ENCODE measurements around the gene CCDC180.
"Not testable (repeated sequence)": the region's sequence is repeated elsewhere in the genome, so short reads cannot be mapped to it uniquely, and the experiment has no call there.

CCDC180 gene

DNA sequence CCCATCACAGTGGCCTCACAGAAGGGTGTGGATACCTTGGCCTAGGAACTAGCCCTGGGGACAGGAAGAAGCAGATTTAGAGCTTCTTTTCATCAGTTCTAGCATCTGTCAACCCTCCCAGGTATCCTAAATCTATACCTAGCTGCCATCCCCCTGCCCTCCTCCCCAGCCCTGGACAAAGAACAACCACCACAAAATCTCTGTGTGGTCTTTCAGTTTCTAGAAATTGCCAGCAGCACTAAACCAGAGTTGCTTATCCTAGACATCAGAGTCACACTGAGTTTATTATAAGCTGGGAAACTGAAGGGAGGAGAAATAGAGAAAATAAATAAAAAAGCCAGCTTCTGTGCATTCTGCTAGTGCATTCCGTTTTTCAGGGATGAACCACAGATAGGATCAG is 14.6 kb downstream of the CCDC180 start:
- no peak overlapping the region for H3K27ac ChIP-seq
- TF ChIP-seq FOXP2 (optimal IDR thresholded peaks at IDR 0.05; ENCODE audit: control extremely low read depth, extremely low read length, insufficient read depth) = no peak
- TF ChIP-seq POLR2AphosphoS5 (IDR thresholded peaks at IDR 0.05; ENCODE audit: borderline replicate concordance, low read depth, low read length) = no peak
- no peak for TF ChIP-seq EZH2 (IDR thresholded peaks at IDR 0.05)
- H3K9ac ChIP-seq (ENCODE audit: insufficient read length) = no peak overlapping the region
- H3K9me3 ChIP-seq (ENCODE audit: low read depth, low read length) = no peaks in the 10 kb centered on the region
- DNase-seq (ENCODE audit: low read depth, low spot score) = no peak
- H3K4me3 ChIP-seq = no peak overlapping the region
- H3K36me3 ChIP-seq (ENCODE audit: insufficient read depth, low read length) = no peaks in the 10 kb centered on the region

DNA sequence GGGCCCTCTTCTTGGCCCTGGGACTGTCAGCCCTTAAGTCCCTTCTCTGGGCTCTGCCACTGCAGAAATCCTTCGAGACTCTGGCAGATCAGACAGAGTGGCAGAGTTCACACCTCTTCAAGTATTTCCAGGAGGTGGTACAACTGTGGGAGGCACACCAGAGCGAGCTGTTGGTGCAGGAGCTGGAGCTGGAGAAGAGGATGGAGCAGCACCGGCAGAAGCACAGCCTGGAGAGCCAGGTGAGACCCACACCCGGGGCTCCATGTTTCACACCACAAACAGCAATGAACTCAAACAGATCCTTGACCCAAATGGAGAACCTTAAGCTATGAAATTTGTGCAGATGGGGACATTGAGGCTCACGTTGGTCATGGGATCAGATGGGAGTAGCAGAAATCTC is 17.5 kb downstream of the CCDC180 start:
- TF ChIP-seq EZH2 (IDR thresholded peaks at IDR 0.05) (no peak), FOXP2 (optimal IDR thresholded peaks at IDR 0.05; ENCODE audit: control extremely low read depth, extremely low read length, insufficient read depth) (no peak)
- DNase-seq (ENCODE audit: low read depth, low spot score) = no peak
- no peaks in the 10 kb centered on the region for H3K9me3 ChIP-seq (ENCODE audit: low read depth, low read length)
- H3K4me3 ChIP-seq = no peak overlapping the region
- no peak overlapping the region for H3K9ac ChIP-seq (ENCODE audit: insufficient read length)
- no peak overlapping the region for H3K27ac ChIP-seq
- H3K36me3 ChIP-seq (ENCODE audit: insufficient read depth, low read length) = no peaks in the 10 kb centered on the region

DNA sequence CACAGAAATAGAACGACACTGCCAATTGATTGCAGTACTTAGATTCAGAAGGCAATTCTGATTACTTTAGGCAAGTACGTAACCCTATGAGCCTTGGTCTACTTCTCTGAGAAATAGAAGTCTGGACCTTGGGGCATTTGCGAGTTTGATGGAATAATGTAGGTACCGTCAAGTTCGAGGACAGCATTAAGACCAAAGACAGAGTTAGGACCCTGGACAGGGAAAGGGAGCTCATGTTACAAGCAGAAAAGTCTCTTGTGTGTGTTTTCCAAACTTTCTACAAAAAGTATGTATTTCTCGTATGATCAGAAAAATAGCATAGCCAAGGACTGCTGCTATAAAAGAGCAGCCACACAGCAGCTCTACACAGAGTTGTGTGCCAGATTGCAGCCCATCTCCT is 20.1 kb downstream of the CCDC180 start:
- Histone ChIP-seq H3K4me3 (no peak overlapping the region), H3K36me3 (ENCODE audit: insufficient read depth, low read length) (no peaks in the 10 kb centered on the region), H3K27ac (no peak overlapping the region), H3K9ac (ENCODE audit: insufficient read length) (no peak overlapping the region), H3K9me3 (ENCODE audit: low read depth, low read length) (no peaks in the 10 kb centered on the region)
- no peak for DNase-seq (ENCODE audit: low read depth, low spot score)
- no peak for TF ChIP-seq EZH2 (IDR thresholded peaks at IDR 0.05)
- no peak for TF ChIP-seq FOXP2 (optimal IDR thresholded peaks at IDR 0.05; ENCODE audit: control extremely low read depth, extremely low read length, insufficient read depth)
- no peak for TF ChIP-seq POLR2AphosphoS5 (IDR thresholded peaks at IDR 0.05; ENCODE audit: borderline replicate concordance, low read depth, low read length)

DNA sequence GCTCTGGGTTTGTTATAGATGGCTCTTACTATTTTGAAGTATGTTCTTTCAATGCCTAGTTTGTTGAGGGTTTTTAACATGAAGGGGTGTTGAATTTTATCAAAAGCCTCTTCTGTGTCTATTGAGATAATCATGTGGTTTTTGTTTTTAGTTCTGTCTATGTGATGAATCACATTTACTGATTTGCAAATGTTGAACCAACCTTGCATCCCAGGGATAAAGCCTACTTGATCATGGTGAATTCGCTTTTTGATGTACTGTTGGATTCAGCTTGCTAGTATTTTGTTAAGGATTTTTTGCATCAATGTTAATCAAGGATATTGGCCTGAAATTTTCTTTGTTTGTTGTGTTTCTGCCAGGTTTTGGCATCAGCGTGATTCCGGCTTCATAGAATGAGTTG is 25.5 kb downstream of the CCDC180 start:
- TF ChIP-seq FOXP2 (optimal IDR thresholded peaks at IDR 0.05; ENCODE audit: control extremely low read depth, extremely low read length, insufficient read depth) (no peak), EZH2 (IDR thresholded peaks at IDR 0.05) (no peak), POLR2AphosphoS5 (IDR thresholded peaks at IDR 0.05; ENCODE audit: borderline replicate concordance, low read depth, low read length) (no peak)
- Histone ChIP-seq H3K9ac (ENCODE audit: insufficient read length) (no peak overlapping the region), H3K36me3 (ENCODE audit: insufficient read depth, low read length) (no peaks in the 10 kb centered on the region), H3K27ac (no peak overlapping the region), H3K4me3 (no peak overlapping the region), H3K9me3 (ENCODE audit: low read depth, low read length) (no peaks in the 10 kb centered on the region)
- DNase-seq (ENCODE audit: low read depth, low spot score) = no peak

DNA sequence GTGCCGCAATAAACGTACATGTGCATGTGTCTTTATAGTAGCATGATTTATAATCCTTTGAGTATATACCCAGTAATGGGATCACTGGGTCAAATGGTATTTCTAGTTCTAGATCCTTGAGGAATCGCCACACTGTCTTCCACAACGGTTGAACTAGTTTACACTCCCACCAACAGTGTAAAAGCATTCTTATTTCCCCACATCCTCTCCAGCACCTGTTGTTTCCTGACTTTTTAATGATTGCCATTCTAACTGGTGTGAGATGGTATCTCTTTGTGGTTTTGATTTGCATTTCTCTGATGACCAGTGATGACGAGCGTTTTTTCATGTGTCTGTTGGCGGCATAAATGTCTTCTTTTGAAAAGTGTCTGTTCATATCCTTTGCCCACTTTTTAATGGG is 28.2 kb downstream of the CCDC180 start:
- H3K36me3 ChIP-seq (ENCODE audit: insufficient read depth, low read length); H3K27ac ChIP-seq; DNase-seq (ENCODE audit: low read depth, low spot score); H3K9ac ChIP-seq (ENCODE audit: insufficient read length); H3K9me3 ChIP-seq (ENCODE audit: low read depth, low read length); H3K4me3 ChIP-seq: not testable (repeated sequence)

DNA sequence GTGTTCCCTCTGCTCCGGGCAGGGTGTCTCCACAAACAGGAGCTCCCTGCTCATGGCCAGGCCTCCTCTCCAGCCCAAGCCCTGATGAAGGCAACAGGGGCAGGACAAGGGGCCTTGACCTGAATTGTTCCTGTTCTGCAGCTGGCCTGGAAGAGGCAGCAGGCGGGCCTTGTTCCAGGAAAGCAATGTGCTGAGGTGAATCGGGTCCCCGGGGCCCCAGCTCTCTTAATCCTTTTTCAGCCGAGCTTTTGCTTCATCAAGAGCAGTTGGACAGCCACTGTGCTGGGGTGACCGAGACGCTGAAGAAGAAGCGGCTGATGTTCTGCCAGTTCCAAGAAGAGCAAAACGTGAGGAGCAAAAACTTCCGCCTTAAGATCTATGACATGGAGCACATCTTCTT is 41.4 kb downstream of the CCDC180 start:
- Histone ChIP-seq H3K9ac (ENCODE audit: insufficient read length) (no peak overlapping the region), H3K4me3 (no peak overlapping the region), H3K36me3 (ENCODE audit: insufficient read depth, low read length) (no peaks in the 10 kb centered on the region), H3K27ac (no peak overlapping the region), H3K9me3 (ENCODE audit: low read depth, low read length) (no peaks in the 10 kb centered on the region)
- no peak for DNase-seq (ENCODE audit: low read depth, low spot score)
- no peak for TF ChIP-seq POLR2AphosphoS5 (IDR thresholded peaks at IDR 0.05; ENCODE audit: borderline replicate concordance, low read depth, low read length)
- no peak for TF ChIP-seq FOXP2 (optimal IDR thresholded peaks at IDR 0.05; ENCODE audit: control extremely low read depth, extremely low read length, insufficient read depth)
- no peak for TF ChIP-seq EZH2 (IDR thresholded peaks at IDR 0.05)

DNA sequence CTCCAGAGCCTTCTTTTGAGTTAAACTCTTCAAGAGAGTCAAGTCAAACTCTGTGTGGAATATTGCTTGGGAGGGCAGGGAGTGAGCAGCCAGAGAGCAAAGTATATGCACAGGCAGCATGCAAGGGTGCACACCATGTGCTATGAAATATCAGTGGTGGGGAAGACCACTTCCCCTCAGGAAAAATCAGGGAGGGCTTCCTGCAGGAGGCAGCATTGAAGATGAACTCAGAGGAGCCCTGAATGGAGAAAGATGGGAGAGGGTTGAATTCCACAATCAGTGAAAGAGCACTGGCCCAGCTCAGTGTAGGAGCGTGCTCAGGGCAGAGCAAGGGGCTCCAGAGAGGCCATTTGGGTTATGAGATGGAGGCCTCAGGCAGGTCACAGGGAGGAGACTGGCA is 41.9 kb downstream of the CCDC180 start:
- H3K9me3 ChIP-seq (ENCODE audit: low read depth, low read length) = no peaks in the 10 kb centered on the region
- H3K9ac ChIP-seq (ENCODE audit: insufficient read length) = no peak overlapping the region
- H3K4me3 ChIP-seq = no peak overlapping the region
- no peaks in the 10 kb centered on the region for H3K36me3 ChIP-seq (ENCODE audit: insufficient read depth, low read length)
- TF ChIP-seq FOXP2 (optimal IDR thresholded peaks at IDR 0.05; ENCODE audit: control extremely low read depth, extremely low read length, insufficient read depth) (no peak), POLR2AphosphoS5 (IDR thresholded peaks at IDR 0.05; ENCODE audit: borderline replicate concordance, low read depth, low read length) (no peak), EZH2 (IDR thresholded peaks at IDR 0.05) (no peak)
- no peak for DNase-seq (ENCODE audit: low read depth, low spot score)
- H3K27ac ChIP-seq = no peak overlapping the region

DNA sequence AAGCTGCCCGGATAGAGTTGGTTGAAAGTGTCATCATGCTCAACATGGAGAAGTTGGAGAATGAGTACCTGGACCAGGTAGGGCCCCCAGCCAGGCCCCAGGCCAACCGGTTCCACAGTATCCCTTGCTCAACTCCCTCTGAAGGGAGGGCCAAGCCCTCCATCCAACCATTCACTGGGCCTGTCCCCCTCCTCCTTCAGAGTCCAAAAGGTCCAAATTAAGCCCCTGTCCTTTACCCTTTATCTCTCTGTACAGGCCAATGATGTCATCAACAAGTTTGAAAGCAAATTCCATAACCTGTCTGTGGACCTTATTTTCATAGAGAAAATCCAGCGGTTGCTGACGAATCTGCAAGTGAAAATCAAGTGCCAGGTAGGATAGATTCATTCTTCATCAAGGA is 47.2 kb downstream of the CCDC180 start:
- Histone ChIP-seq H3K36me3 (ENCODE audit: insufficient read depth, low read length) (no peaks in the 10 kb centered on the region), H3K9me3 (ENCODE audit: low read depth, low read length) (no peaks in the 10 kb centered on the region), H3K4me3 (no peak overlapping the region), H3K9ac (ENCODE audit: insufficient read length) (no peak overlapping the region), H3K27ac (no peak overlapping the region)
- TF ChIP-seq POLR2AphosphoS5 (IDR thresholded peaks at IDR 0.05; ENCODE audit: borderline replicate concordance, low read depth, low read length) = no peak
- no peak for TF ChIP-seq EZH2 (IDR thresholded peaks at IDR 0.05)
- no peak for TF ChIP-seq FOXP2 (optimal IDR thresholded peaks at IDR 0.05; ENCODE audit: control extremely low read depth, extremely low read length, insufficient read depth)
- DNase-seq (ENCODE audit: low read depth, low spot score) = no peak

DNA sequence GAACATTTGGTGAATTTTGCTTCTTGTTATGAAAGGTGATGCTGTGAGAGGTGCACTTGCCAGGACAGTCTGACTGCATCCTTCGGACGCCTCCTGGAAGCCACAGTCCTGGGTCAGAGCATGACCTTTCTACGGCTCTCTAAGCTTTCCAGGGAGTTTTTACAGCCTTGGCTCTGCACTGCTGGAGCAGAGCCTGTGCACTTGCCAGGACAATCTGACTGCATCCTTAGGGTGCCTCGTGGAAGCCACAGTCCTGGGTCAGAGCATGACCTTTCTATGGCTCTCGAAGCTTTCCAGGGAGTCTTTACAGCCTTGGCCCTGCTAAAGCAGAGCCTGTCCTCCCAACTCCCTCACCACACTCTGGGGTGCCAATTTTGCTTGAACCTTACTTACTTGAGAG is 49.6 kb downstream of the CCDC180 start:
- Histone ChIP-seq H3K9me3 (ENCODE audit: low read depth, low read length) (no peaks in the 10 kb centered on the region), H3K27ac (no peak overlapping the region), H3K4me3 (no peak overlapping the region), H3K9ac (ENCODE audit: insufficient read length) (no peak overlapping the region), H3K36me3 (ENCODE audit: insufficient read depth, low read length) (no peaks in the 10 kb centered on the region)
- DNase-seq (ENCODE audit: low read depth, low spot score) = no peak
- TF ChIP-seq POLR2AphosphoS5 (IDR thresholded peaks at IDR 0.05; ENCODE audit: borderline replicate concordance, low read depth, low read length) (no peak), EZH2 (IDR thresholded peaks at IDR 0.05) (no peak), FOXP2 (optimal IDR thresholded peaks at IDR 0.05; ENCODE audit: control extremely low read depth, extremely low read length, insufficient read depth) (no peak)
